ENCODE results near the gene PAPPA2.

- TF ChIP-seq CTCF (IDR thresholded peaks at IDR 0.05; ENCODE audit: insufficient read depth, low read length, poor library complexity, severe bottlenecking) (no peak), EZH2phosphoT487 (conservative IDR thresholded peaks at IDR 0.05; ENCODE audit: low read length) (no peak)
Observed at GRCh38 chr1:176884286-176884685, 421.3 kb downstream of the PAPPA2 start.
